Thymus (tissue), 14 donors: ENCODE measurements around the gene TMA7. TPM values are rescaled to one million over a fixed set of nuclear protein-coding genes. Genes with fewer than 3 reads are reported as not detected.
A peak's percentile ranks its signal among the peaks of the same experiment; 100 is the strongest.

ENCODE experiments used
- DNase-seq, 9 donors: peaks; one replicate each; pipeline ENCODE4 v3.0.0-alpha.2; 2013; ENCODE audit warnings: low spot score in 9 of 9, low read depth in 6 of 9, missing footprints in 1 of 9
- H3K27ac ChIP-seq, 2 donors: one replicate each; pipeline ENCODE4 v1.5.1; 2013; ENCODE audit warnings: control low read depth in 1 of 2, low read depth in 1 of 2, low read length in 1 of 2, mild to moderate bottlenecking in 1 of 2, moderate library complexity in 1 of 2
- H3K27me3 ChIP-seq, 2 donors: one replicate each; pipeline ENCODE4 v1.5.1; 2013; ENCODE audit warnings: low read length in 1 of 2; ENCODE audit not compliant: control insufficient read depth in 2 of 2, insufficient read depth in 1 of 2
- H3K36me3 ChIP-seq, 2 donors: one replicate each; pipeline ENCODE4 v1.5.1; 2013; ENCODE audit warnings: low read length in 1 of 2, mild to moderate bottlenecking in 1 of 2, moderate library complexity in 1 of 2; ENCODE audit not compliant: control insufficient read depth in 2 of 2, insufficient read depth in 2 of 2
- H3K4me1 ChIP-seq, 2 donors: one replicate each; pipeline ENCODE4 v1.5.1; 2013; ENCODE audit warnings: low read length in 2 of 2; ENCODE audit not compliant: control insufficient read depth in 2 of 2, insufficient read depth in 2 of 2
- H3K4me3 ChIP-seq, 2 donors: one replicate each; pipeline ENCODE4 v1.5.1; 2013; ENCODE audit warnings: low read length in 2 of 2, control low read depth in 1 of 2, mild to moderate bottlenecking in 1 of 2
- H3K9me3 ChIP-seq, 2 donors: one replicate each; pipeline ENCODE4 v1.5.1; 2013; ENCODE audit warnings: low read length in 1 of 2, mild to moderate bottlenecking in 1 of 2; ENCODE audit not compliant: control insufficient read depth in 2 of 2, insufficient read depth in 1 of 2
- WGBS: extraction: QIAGEN DNeasy Blood & Tissue Kit; methylation state at CpG from one replicate; pipeline ENCODE4 v1.1.7; 2013; 5-methylcytosine and 5-hydroxymethylcytosine counted together
- long read RNA-seq, 10 donors: transcript quantifications; one replicate each; lab custom pipeline, GENCODE V29; 2026
- polyA plus RNA-seq: library from polyadenylated mRNA; stranded (reverse); fragments of 200-250 nt; gene quantifications from one replicate; pipeline ENCODE4 v1.2.3, GENCODE V29; 2013
- total RNA-seq: library from RNA; stranded (reverse); fragments of 120-200 nt; gene quantifications from one replicate; pipeline ENCODE4 v1.2.4, GENCODE V29; 2013
- donor health status: healthy.

Gene TMA7
- total RNA-seq, result 660 TPM
- polyA plus RNA-seq, result 735 TPM
- long read RNA-seq, donor 1, transcript TMA7-202 (3 exons, 619 nt), result minor isoform, 20 of 76 reads
- long read RNA-seq, donor 1, transcript TMA7-201 (4 exons, 561 nt), result major isoform, 56 of 76 reads
- long read RNA-seq, donor 1, partial matches to known transcripts, result 0 of 76 reads
- long read RNA-seq, donor 1, other reads (novel, unspliced or antisense), result 0 of 76 reads
- long read RNA-seq, donor 2, transcript TMA7-201 (4 exons, 561 nt), result major isoform, 580 of 796 reads
- long read RNA-seq, donor 2, transcript TMA7-202 (3 exons, 619 nt), result minor isoform, 138 of 796 reads
- long read RNA-seq, donor 2, partial matches to known transcripts, result 25 of 796 reads
- long read RNA-seq, donor 2, other reads (novel, unspliced or antisense), result 51 of 796 reads
- long read RNA-seq, donor 3, transcript TMA7-202 (3 exons, 619 nt), result minor isoform, 173 of 1,090 reads
- long read RNA-seq, donor 3, transcript TMA7-201 (4 exons, 561 nt), result major isoform, 766 of 1,090 reads
- long read RNA-seq, donor 3, partial matches to known transcripts, result 85 of 1,090 reads
- long read RNA-seq, donor 3, other reads (novel, unspliced or antisense), result 64 of 1,090 reads
- long read RNA-seq, donor 4, transcript TMA7-202 (3 exons, 619 nt), result minor isoform, 76 of 360 reads
- long read RNA-seq, donor 4, transcript TMA7-201 (4 exons, 561 nt), result major isoform, 229 of 360 reads
- long read RNA-seq, donor 4, partial matches to known transcripts, result 30 of 360 reads
- long read RNA-seq, donor 4, other reads (novel, unspliced or antisense), result 25 of 360 reads
- long read RNA-seq, donor 5, transcript TMA7-202 (3 exons, 619 nt), result minor isoform, 217 of 1,218 reads
- long read RNA-seq, donor 5, transcript TMA7-201 (4 exons, 561 nt), result major isoform, 819 of 1,218 reads
- long read RNA-seq, donor 5, partial matches to known transcripts, result 93 of 1,218 reads
- long read RNA-seq, donor 5, other reads (novel, unspliced or antisense), result 86 of 1,218 reads
- long read RNA-seq, donor 6, transcript TMA7-202 (3 exons, 619 nt), result minor isoform, 55 of 382 reads
- long read RNA-seq, donor 6, transcript TMA7-201 (4 exons, 561 nt), result major isoform, 279 of 382 reads
- long read RNA-seq, donor 6, partial matches to known transcripts, result 19 of 382 reads
- long read RNA-seq, donor 6, other reads (novel, unspliced or antisense), result 27 of 382 reads
- long read RNA-seq, donor 7, transcript TMA7-201 (4 exons, 561 nt), result major isoform, 376 of 572 reads
- long read RNA-seq, donor 7, transcript TMA7-202 (3 exons, 619 nt), result minor isoform, 98 of 572 reads
- long read RNA-seq, donor 7, partial matches to known transcripts, result 51 of 572 reads
- long read RNA-seq, donor 7, other reads (novel, unspliced or antisense), result 44 of 572 reads
- long read RNA-seq, donor 8, transcript TMA7-202 (3 exons, 619 nt), result minor isoform, 22 of 169 reads
- long read RNA-seq, donor 8, transcript TMA7-201 (4 exons, 561 nt), result major isoform, 141 of 169 reads
- long read RNA-seq, donor 8, partial matches to known transcripts, result 0 of 169 reads
- long read RNA-seq, donor 8, other reads (novel, unspliced or antisense), result 5 of 169 reads
- long read RNA-seq, donor 9, transcript TMA7-201 (4 exons, 561 nt), result major isoform, 302 of 400 reads
- long read RNA-seq, donor 9, transcript TMA7-202 (3 exons, 619 nt), result minor isoform, 76 of 400 reads
- long read RNA-seq, donor 9, partial matches to known transcripts, result 12 of 400 reads
- long read RNA-seq, donor 9, other reads (novel, unspliced or antisense), result 10 of 400 reads
- long read RNA-seq, donor 10, transcript TMA7-201 (4 exons, 561 nt), result major isoform, 383 of 511 reads
- long read RNA-seq, donor 10, transcript TMA7-202 (3 exons, 619 nt), result minor isoform, 75 of 511 reads
- long read RNA-seq, donor 10, partial matches to known transcripts, result 16 of 511 reads
- long read RNA-seq, donor 10, other reads (novel, unspliced or antisense), result 37 of 511 reads

DNA sequence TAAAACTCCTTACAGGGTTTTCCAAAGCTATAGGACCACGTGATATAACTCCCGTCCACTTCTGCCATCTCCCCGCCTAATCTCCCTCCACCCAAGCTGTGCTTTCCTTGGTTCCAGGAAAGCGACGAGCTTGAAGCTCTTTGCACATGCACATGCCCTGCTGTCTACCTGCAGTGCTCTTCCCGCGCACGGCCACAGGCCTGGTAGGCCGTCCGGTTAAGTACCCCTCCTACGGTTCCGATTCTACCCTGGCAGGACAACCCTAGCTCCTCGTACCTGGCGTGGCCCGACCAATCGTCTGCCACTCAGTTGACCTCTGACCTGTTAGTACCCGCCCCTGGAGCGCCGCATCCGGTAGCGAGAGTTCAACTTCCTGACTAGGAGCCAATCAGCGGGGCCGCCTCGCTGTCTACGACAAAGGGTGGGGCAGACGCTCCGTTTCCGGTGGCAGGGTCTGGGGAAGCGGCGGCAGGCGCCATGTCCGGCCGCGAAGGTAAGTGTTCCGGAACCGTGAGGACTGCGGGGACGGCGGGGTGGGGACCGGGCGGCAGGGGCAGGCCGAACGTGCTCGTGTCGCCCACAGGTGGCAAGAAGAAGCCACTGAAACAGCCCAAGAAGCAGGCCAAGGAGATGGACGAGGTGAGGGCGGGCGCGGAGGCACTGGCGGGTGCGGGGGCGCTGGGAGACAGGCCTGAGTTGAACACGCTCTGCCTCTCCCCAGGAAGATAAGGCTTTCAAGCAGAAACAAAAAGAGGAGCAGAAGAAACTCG lies at the start of gene TMA7, which contains the start of gene CCDC51:
TSS of gene TMA7 (plus strand) at position 438 of the 770 bp plus-strand sequence. CDS start at position 478, 40 bp downstream.
TSS of gene CCDC51 (minus strand) at position 300 of the 770 bp plus-strand sequence. CDS start 4,991 bp downstream, outside the sequence.
- peak within 1 kb of the TSS; percentile 69 to 85 for H3K4me3 ChIP-seq
- H3K27ac ChIP-seq, result peak within 1 kb of the TSS; percentile 87 to 98
- WGBS, result under 1% methylated on average over 54 of the region's 54 CpGs
- H3K9me3 ChIP-seq, result no peaks in the 10 kb centered on the region
- peaks cover 12 to 30% of the 10 kb centered on the region in 2 donors for H3K4me1 ChIP-seq
- H3K27me3 ChIP-seq, result no peaks in the 10 kb centered on the region
- H3K36me3 ChIP-seq, result peaks cover 28% of the 10 kb centered on the region in 2 donors
- DNase-seq, result peak; percentile 91 to 98 (median 94)

- no peak for DNase-seq
- Histone ChIP-seq H3K27ac (no peak overlapping the region), H3K27me3 (peaks cover 0 to 6% of the 10 kb centered on the region in 2 donors), H3K4me3 (no peak overlapping the region), H3K4me1 (no peaks in the 10 kb centered on the region), H3K9me3 (no peaks in the 10 kb centered on the region), H3K36me3 (no peaks in the 10 kb centered on the region)
- 96% methylated on average over 2 of the region's 2 CpGs for WGBS
Measured at GRCh38 chr3:48394391-48394790, 45.7 kb upstream of the TMA7 start.

DNA sequence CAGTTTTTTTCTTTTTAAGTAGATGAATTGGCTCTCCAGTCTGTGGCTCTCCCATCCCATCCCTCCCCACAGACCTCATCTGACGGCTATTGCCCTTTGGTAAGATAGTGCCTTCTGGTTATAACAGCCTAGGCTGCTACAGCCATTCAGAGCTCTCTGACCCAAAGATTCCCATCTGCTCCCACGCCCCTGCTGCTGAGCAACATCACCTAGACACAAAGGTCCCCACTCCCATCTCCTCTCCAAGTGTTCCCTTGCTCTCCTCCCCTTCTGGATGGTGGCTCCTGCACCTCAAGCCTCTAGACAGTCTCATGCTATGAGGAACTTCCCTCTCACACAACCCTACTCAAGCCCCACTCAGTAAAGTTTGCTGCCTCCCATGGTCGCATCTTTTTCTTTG lies 44.3 kb upstream of the TMA7 start:
- Histone ChIP-seq H3K36me3 (no peaks in the 10 kb centered on the region), H3K27ac (no peak overlapping the region), H3K9me3 (no peaks in the 10 kb centered on the region), H3K4me3 (no peak overlapping the region), H3K4me1 (no peaks in the 10 kb centered on the region), H3K27me3 (peaks cover 0 to 6% of the 10 kb centered on the region in 2 donors)
- WGBS, result 90% methylated on average over 3 of the region's 3 CpGs
- no peak for DNase-seq

GRCh38 chr3:48397767-48398681 lies 42.0 kb upstream of the TMA7 start:
- no peaks in the 10 kb centered on the region for H3K4me1 ChIP-seq
- 93% methylated on average over 9 of the region's 9 CpGs for WGBS
- no peaks in the 10 kb centered on the region for H3K36me3 ChIP-seq
- H3K27me3 ChIP-seq, result peaks cover 0 to 6% of the 10 kb centered on the region in 2 donors
- DNase-seq, result no peak
- H3K27ac ChIP-seq, result no peak overlapping the region
- no peak overlapping the region for H3K4me3 ChIP-seq
- H3K9me3 ChIP-seq, result no peaks in the 10 kb centered on the region

DNA sequence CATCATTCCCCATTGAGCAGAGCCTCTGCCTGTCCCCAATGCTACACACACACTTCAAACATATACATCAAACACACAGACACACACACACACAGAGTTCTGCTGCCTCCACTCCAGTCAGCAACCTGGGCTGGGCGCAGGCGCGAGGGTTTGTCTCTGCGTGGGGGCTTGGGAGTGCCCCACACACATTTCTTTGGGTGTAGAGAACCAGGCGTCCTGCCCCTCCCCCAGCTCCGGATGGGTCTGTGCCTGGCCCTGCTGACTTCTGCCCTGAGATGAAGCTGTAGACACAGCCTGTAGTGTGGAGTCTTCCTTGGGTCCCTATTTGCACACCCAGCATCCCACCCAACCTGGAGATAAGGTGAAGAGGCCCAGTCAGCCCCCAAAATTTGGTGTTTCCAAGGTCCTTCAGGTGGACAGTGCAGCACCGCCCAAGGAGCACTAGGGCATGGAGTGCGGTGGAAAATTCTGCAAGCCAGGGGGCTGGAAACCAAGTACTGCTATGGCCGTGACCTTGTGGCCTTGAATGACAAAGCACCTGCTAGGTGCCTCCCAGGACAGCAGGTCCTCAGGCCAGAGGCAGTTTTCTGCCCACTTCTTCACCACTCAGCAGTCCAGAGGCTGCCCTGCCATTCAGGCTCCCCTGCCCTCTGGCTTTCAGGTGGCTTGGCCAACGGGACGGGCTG lies 41.2 kb upstream of the TMA7 start:
- DNase-seq, result no peak
- no peaks in the 10 kb centered on the region for H3K9me3 ChIP-seq
- H3K27ac ChIP-seq, result no peak overlapping the region
- H3K36me3 ChIP-seq, result no peaks in the 10 kb centered on the region
- H3K4me1 ChIP-seq, result no peaks in the 10 kb centered on the region
- H3K27me3 ChIP-seq, result peaks cover 0 to 6% of the 10 kb centered on the region in 2 donors
- 91% methylated on average over 11 of the region's 11 CpGs for WGBS
- H3K4me3 ChIP-seq, result no peak overlapping the region

- Histone ChIP-seq H3K9me3 (no peaks in the 10 kb centered on the region), H3K27ac (no peak overlapping the region)
Measured at GRCh38 chr3:48399387-48400172, 40.5 kb upstream of the TMA7 start.

More at GRCh38 chr3:48399387-48400172, 40.5 kb upstream of the TMA7 start:
- no peak for DNase-seq
- Histone ChIP-seq H3K4me3 (no peak overlapping the region), H3K27me3 (peaks cover 0 to 6% of the 10 kb centered on the region in 2 donors), H3K4me1 (no peaks in the 10 kb centered on the region), H3K36me3 (no peaks in the 10 kb centered on the region)
- WGBS, result 40% methylated on average over 4 of the region's 4 CpGs
